Activated T-helper 17 cell treated with anti-CD3 and anti-CD28 coated beads, Interleukin-2, amount 50 U/mL, for 72 hours (primary cell): ENCODE measurements around the gene EXTL2. TPM values are rescaled to one million over a fixed set of nuclear protein-coding genes. Genes with fewer than 3 reads are reported as not detected.

Experiments
- ATAC-seq: fragments of 150-1000 bp; cut with Tn5 transposase; replicated peaks from 2 replicates; pipeline ENCODE4 v1.10.0; 2021; ENCODE audit warnings: mild to moderate bottlenecking, moderate library complexity
- H3K27ac Mint-ChIP-seq: one replicate; pipeline ENCODE4 v1.8.0; 2022; ENCODE audit warnings: mixed read lengths
- H3K27me3 Mint-ChIP-seq: one replicate; pipeline ENCODE4 v1.8.0; 2022; ENCODE audit warnings: mixed read lengths
- H3K36me3 Mint-ChIP-seq: one replicate; pipeline ENCODE4 v1.8.0; 2022; ENCODE audit warnings: low read depth, mild to moderate bottlenecking, mixed read lengths
- H3K4me1 Mint-ChIP-seq: one replicate; pipeline ENCODE4 v1.8.0; 2022; ENCODE audit warnings: mixed read lengths
- H3K4me3 Mint-ChIP-seq: one replicate; pipeline ENCODE4 v1.8.0; 2022; ENCODE audit warnings: mild to moderate bottlenecking, mixed read lengths
- H3K9me3 Mint-ChIP-seq: one replicate; pipeline ENCODE4 v1.8.0; 2022; ENCODE audit warnings: mixed read lengths
- total RNA-seq, 2 donors: library from RNA; stranded (reverse); gene quantifications; one replicate each; pipeline ENCODE4 v1.2.3, GENCODE V29; 2022

The EXTL2 gene
- total RNA-seq, 2 donors from 2014 or later: 5.9 to 6.0 TPM

DNA sequence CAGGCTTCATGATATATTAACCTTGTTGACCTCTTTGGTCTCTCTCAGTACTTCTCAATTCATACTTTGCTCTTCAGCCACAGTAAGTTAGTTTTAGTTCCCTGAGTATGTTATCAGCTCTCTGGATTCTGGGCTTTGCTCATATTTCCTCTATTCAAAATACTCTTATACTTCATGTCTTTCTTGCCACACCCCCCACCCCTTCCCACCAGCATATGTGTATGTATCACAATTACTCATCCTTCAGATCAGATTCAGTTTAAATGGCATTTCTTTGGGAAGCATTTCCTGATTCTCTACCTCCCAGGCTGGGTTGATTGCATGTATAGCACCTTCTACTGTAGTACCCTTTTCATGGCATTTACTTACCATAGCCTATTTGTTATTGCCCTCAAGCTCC lies 29.6 kb upstream of the EXTL2 start:
- peak; percentile 64 for ATAC-seq
- Mint-ChIP-seq H3K27me3 (no peaks in the 10 kb centered on the region), H3K27ac (no peak overlapping the region), H3K4me1 (peaks cover 26% of the 10 kb centered on the region), H3K4me3 (no peak overlapping the region), H3K36me3 (peaks cover 44% of the 10 kb centered on the region), H3K9me3 (peaks cover 7% of the 10 kb centered on the region)

- Mint-ChIP-seq H3K4me1 (peaks cover 32% of the 10 kb centered on the region), H3K9me3 (peaks cover 7% of the 10 kb centered on the region), H3K4me3 (no peak overlapping the region), H3K27me3 (no peaks in the 10 kb centered on the region), H3K36me3 (peaks cover 67% of the 10 kb centered on the region), H3K27ac (no peak overlapping the region)
- no peak for ATAC-seq
Measured at GRCh38 chr1:100921110-100921706, 26.6 kb upstream of the EXTL2 start.

GRCh38 chr1:100912019-100912418 lies 17.4 kb upstream of the EXTL2 start:
- H3K4me1 Mint-ChIP-seq: peaks cover 29% of the 10 kb centered on the region
- no peaks in the 10 kb centered on the region for H3K9me3 Mint-ChIP-seq
- H3K4me3 Mint-ChIP-seq: no peak overlapping the region
- H3K36me3 Mint-ChIP-seq: peaks cover 100% of the 10 kb centered on the region
- ATAC-seq: no peak
- H3K27me3 Mint-ChIP-seq: no peaks in the 10 kb centered on the region
- H3K27ac Mint-ChIP-seq: no peak overlapping the region

DNA sequence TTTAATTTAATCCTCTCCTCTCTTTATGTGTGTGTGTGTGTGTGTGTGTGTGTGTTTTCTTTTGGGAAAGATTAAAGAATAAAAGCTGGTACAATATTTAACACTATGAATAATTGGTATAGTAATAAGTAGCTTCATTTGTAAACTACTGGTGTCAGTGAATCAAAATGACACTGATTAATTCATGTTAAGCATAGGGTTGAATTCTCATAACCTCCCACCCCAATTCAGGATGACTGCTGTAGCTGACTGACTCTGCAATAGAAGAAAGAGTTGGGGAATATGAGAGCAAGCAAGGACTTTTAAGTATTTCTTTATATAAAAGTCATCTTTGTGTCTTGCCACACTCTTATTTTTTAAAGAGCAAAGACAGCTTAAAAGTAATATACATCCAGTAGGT lies 14.4 kb upstream of the EXTL2 start:
- Mint-ChIP-seq H3K4me1 (peaks cover 25% of the 10 kb centered on the region), H3K4me3 (peak overlapping the region; percentile 6), H3K9me3 (no peaks in the 10 kb centered on the region), H3K27ac (peak overlapping the region; percentile 32), H3K36me3 (peaks cover 100% of the 10 kb centered on the region), H3K27me3 (no peaks in the 10 kb centered on the region)
- ATAC-seq: peak; percentile 85

- Mint-ChIP-seq H3K27ac (peak overlapping the region; percentile 37), H3K4me3 (no peak overlapping the region), H3K27me3 (no peaks in the 10 kb centered on the region), H3K36me3 (peaks cover 98% of the 10 kb centered on the region), H3K9me3 (no peaks in the 10 kb centered on the region), H3K4me1 (peaks cover 26% of the 10 kb centered on the region)
- no peak for ATAC-seq
Measured at GRCh38 chr1:100907887-100908286, 13.2 kb upstream of the EXTL2 start.

DNA sequence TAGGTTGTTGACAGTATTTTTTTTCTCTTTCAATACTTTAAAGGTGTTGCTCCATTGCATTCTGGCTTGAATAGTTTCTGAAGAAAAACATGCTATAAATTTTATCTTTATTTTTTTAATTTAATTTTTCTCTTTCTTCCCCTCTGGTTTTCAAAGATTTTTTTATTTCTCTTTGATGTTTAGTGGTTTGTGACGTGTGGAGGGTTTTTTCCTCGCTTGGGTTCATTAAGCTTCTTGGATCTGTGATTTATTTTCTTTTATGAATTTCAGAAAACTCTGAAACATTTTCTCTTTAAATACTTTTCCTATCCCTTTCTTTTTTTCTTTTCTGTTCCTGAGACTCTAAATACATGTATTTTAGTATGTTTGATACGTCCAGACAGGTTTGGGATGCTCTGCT lies 10.5 kb upstream of the EXTL2 start:
- peaks cover 37% of the 10 kb centered on the region for H3K4me1 Mint-ChIP-seq
- H3K27ac Mint-ChIP-seq: no peak overlapping the region
- H3K27me3 Mint-ChIP-seq: no peaks in the 10 kb centered on the region
- H3K9me3 Mint-ChIP-seq: no peaks in the 10 kb centered on the region
- H3K4me3 Mint-ChIP-seq: no peak overlapping the region
- H3K36me3 Mint-ChIP-seq: peaks cover 98% of the 10 kb centered on the region
- no peak for ATAC-seq

- no peaks in the 10 kb centered on the region for H3K9me3 Mint-ChIP-seq
Measured at GRCh38 chr1:100904528-100904927, 9.9 kb upstream of the EXTL2 start.

DNA sequence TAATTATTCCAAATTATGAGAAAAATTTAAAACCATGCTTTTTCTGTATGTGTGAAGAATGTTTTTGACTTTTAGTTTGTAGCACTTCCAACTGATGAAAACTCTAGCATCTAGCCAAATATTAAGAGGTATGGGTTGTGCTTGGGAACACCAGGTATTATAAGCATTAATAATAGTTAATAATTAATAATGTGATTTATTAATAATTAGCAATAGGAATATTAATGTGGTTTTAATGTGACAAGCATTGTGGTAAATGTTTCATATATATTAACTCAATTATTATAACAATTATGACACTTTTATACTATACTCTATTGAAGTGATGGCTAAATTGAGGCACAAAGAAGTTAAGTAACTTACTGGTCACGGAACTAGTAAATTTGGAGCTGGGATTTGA lies 9.1 kb upstream of the EXTL2 start:
- Mint-ChIP-seq H3K27me3 (no peaks in the 10 kb centered on the region), H3K4me1 (peaks cover 38% of the 10 kb centered on the region), H3K27ac (no peak overlapping the region), H3K4me3 (no peak overlapping the region), H3K36me3 (peaks cover 98% of the 10 kb centered on the region), H3K9me3 (no peaks in the 10 kb centered on the region)
- ATAC-seq: no peak

More at GRCh38 chr1:100904528-100904927, 9.9 kb upstream of the EXTL2 start:
- no peak overlapping the region for H3K4me3 Mint-ChIP-seq
- H3K36me3 Mint-ChIP-seq: peaks cover 98% of the 10 kb centered on the region
- ATAC-seq: no peak
- no peaks in the 10 kb centered on the region for H3K27me3 Mint-ChIP-seq
- peaks cover 42% of the 10 kb centered on the region for H3K4me1 Mint-ChIP-seq
- no peak overlapping the region for H3K27ac Mint-ChIP-seq

GRCh38 chr1:100902365-100902764 lies 7.7 kb upstream of the EXTL2 start:
- H3K4me3 Mint-ChIP-seq: no peak overlapping the region
- H3K4me1 Mint-ChIP-seq: peaks cover 33% of the 10 kb centered on the region
- H3K9me3 Mint-ChIP-seq: no peaks in the 10 kb centered on the region
- no peak for ATAC-seq
- no peak overlapping the region for H3K27ac Mint-ChIP-seq
- no peaks in the 10 kb centered on the region for H3K27me3 Mint-ChIP-seq
- peaks cover 98% of the 10 kb centered on the region for H3K36me3 Mint-ChIP-seq

GRCh38 chr1:100896481-100896982 lies 1.9 kb upstream of the EXTL2 start:
- peak; percentile 73 for ATAC-seq
- H3K4me3 Mint-ChIP-seq: peak overlapping the region; percentile 95
- no peaks in the 10 kb centered on the region for H3K9me3 Mint-ChIP-seq
- H3K27me3 Mint-ChIP-seq: no peaks in the 10 kb centered on the region
- H3K27ac Mint-ChIP-seq: peak overlapping the region; percentile 99
- H3K36me3 Mint-ChIP-seq: peaks cover 59% of the 10 kb centered on the region
- peaks cover 28% of the 10 kb centered on the region for H3K4me1 Mint-ChIP-seq

- peaks cover 51% of the 10 kb centered on the region for H3K36me3 Mint-ChIP-seq
- peak; percentile 84 for ATAC-seq
- peaks cover 23% of the 10 kb centered on the region for H3K4me1 Mint-ChIP-seq
- H3K4me3 Mint-ChIP-seq: peak within 1 kb of the TSS; percentile 95
- peak within 1 kb of the TSS; percentile 99 for H3K27ac Mint-ChIP-seq
- no peaks in the 10 kb centered on the region for H3K9me3 Mint-ChIP-seq
- no peaks in the 10 kb centered on the region for H3K27me3 Mint-ChIP-seq
Measured at GRCh38 chr1:100895540-100896480, 1.2 kb upstream of the EXTL2 start, which contains the start of gene SLC30A7. SLC30A7 (plus strand) TSS chr1:100896090; CDS start chr1:100896263, 173 bp downstream.

- Mint-ChIP-seq H3K4me1 (peaks cover 17% of the 10 kb centered on the region), H3K9me3 (no peaks in the 10 kb centered on the region), H3K36me3 (peaks cover 30% of the 10 kb centered on the region), H3K27me3 (no peaks in the 10 kb centered on the region), H3K27ac (no peak overlapping the region), H3K4me3 (peak overlapping the region; percentile 95)
- no peak for ATAC-seq
Measured at GRCh38 chr1:100893718-100894117, 924 bp downstream of the EXTL2 start.

DNA sequence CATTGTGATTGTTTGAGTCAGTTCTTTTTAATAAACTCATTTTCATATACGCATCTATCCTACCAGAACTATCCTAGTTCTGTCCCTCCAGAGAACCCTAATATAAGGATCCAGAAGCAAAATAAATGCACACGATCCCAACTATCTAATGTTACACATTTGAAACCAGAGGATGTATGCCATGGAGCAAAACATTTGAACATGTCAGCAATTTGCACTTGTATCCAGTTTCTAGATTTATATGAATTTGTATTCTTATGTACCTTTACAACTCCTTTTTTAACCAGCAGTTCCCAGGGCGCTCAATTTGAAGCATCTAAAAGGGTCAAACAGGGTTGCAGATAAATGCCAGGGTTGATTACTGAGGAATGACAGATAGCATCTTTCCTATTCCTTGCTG lies 2.1 kb downstream of the EXTL2 start:
- no peaks in the 10 kb centered on the region for H3K9me3 Mint-ChIP-seq
- H3K4me3 Mint-ChIP-seq: peak overlapping the region; percentile 95
- peaks cover 11% of the 10 kb centered on the region for H3K4me1 Mint-ChIP-seq
- H3K36me3 Mint-ChIP-seq: peaks cover 19% of the 10 kb centered on the region
- H3K27me3 Mint-ChIP-seq: no peaks in the 10 kb centered on the region
- no peak for ATAC-seq
- no peak overlapping the region for H3K27ac Mint-ChIP-seq

GRCh38 chr1:100891380-100891779 lies 3.3 kb downstream of the EXTL2 start:
- Mint-ChIP-seq H3K4me1 (peaks cover 11% of the 10 kb centered on the region), H3K36me3 (peaks cover 7% of the 10 kb centered on the region), H3K27me3 (no peaks in the 10 kb centered on the region), H3K27ac (no peak overlapping the region), H3K9me3 (no peaks in the 10 kb centered on the region), H3K4me3 (no peak overlapping the region)
- ATAC-seq: no peak
